ENCODE measurements around the gene SEMA5B. TPM values are rescaled to one million over a fixed set of nuclear protein-coding genes. Genes with fewer than 3 reads are reported as not detected.

The SEMA5B gene
- total RNA-seq, 1 donor from 2014 or later, result 61.1 TPM

- Mint-ChIP-seq H3K4me1 (ENCODE audit: low read depth, unreplicated experiment) (peaks cover 69% of the 10 kb centered on the region), H3K27ac (ENCODE audit: unreplicated experiment) (no peak overlapping the region), H3K36me3 (ENCODE audit: unreplicated experiment) (no peaks in the 10 kb centered on the region), H3K27me3 (ENCODE audit: unreplicated experiment) (peaks cover 23% of the 10 kb centered on the region), H3K9me3 (ENCODE audit: unreplicated experiment) (peaks cover 31% of the 10 kb centered on the region), H3K4me3 (ENCODE audit: unreplicated experiment) (no peak overlapping the region)
- no peak for TF ChIP-seq CTCF (IDR thresholded peaks at IDR 0.05; ENCODE audit: partially characterized antibody, unreplicated experiment)
- DNase-seq, result no peak
Measured at GRCh38 chr3:122985539-122985938, 42.0 kb downstream of the SEMA5B start.

- H3K27me3 Mint-ChIP-seq (ENCODE audit: unreplicated experiment), result peaks cover 23% of the 10 kb centered on the region
- peaks cover 68% of the 10 kb centered on the region for H3K4me1 Mint-ChIP-seq (ENCODE audit: low read depth, unreplicated experiment)
- peaks cover 31% of the 10 kb centered on the region for H3K9me3 Mint-ChIP-seq (ENCODE audit: unreplicated experiment)
- H3K4me3 Mint-ChIP-seq (ENCODE audit: unreplicated experiment), result peak overlapping the region; percentile 49
- H3K36me3 Mint-ChIP-seq (ENCODE audit: unreplicated experiment), result no peaks in the 10 kb centered on the region
- no peak for DNase-seq
- no peak for TF ChIP-seq CTCF (IDR thresholded peaks at IDR 0.05; ENCODE audit: partially characterized antibody, unreplicated experiment)
- no peak overlapping the region for H3K27ac Mint-ChIP-seq (ENCODE audit: unreplicated experiment)
Measured at GRCh38 chr3:122984650-122985049, 42.9 kb downstream of the SEMA5B start.

- H3K4me1 Mint-ChIP-seq (ENCODE audit: low read depth, unreplicated experiment), result peaks cover 63% of the 10 kb centered on the region
- peaks cover 22% of the 10 kb centered on the region for H3K27me3 Mint-ChIP-seq (ENCODE audit: unreplicated experiment)
- TF ChIP-seq CTCF (IDR thresholded peaks at IDR 0.05; ENCODE audit: partially characterized antibody, unreplicated experiment), result no peak
- DNase-seq, result no peak
- no peak overlapping the region for H3K27ac Mint-ChIP-seq (ENCODE audit: unreplicated experiment)
- H3K4me3 Mint-ChIP-seq (ENCODE audit: unreplicated experiment), result no peak overlapping the region
- H3K36me3 Mint-ChIP-seq (ENCODE audit: unreplicated experiment), result no peaks in the 10 kb centered on the region
- H3K9me3 Mint-ChIP-seq (ENCODE audit: unreplicated experiment), result peaks cover 29% of the 10 kb centered on the region
Measured at GRCh38 chr3:122984007-122984406, 43.6 kb downstream of the SEMA5B start.

- no peak for TF ChIP-seq CTCF (IDR thresholded peaks at IDR 0.05; ENCODE audit: partially characterized antibody, unreplicated experiment)
- H3K9me3 Mint-ChIP-seq (ENCODE audit: unreplicated experiment), result peaks cover 18% of the 10 kb centered on the region
- no peaks in the 10 kb centered on the region for H3K36me3 Mint-ChIP-seq (ENCODE audit: unreplicated experiment)
- DNase-seq, result peak; percentile 56
- H3K4me1 Mint-ChIP-seq (ENCODE audit: low read depth, unreplicated experiment), result peaks cover 57% of the 10 kb centered on the region
- peak overlapping the region; percentile 82 for H3K4me3 Mint-ChIP-seq (ENCODE audit: unreplicated experiment)
- H3K27ac Mint-ChIP-seq (ENCODE audit: unreplicated experiment), result peak overlapping the region; percentile 56
- peaks cover 8% of the 10 kb centered on the region for H3K27me3 Mint-ChIP-seq (ENCODE audit: unreplicated experiment)
Measured at GRCh38 chr3:122982216-122983185, 45.1 kb downstream of the SEMA5B start.

- Mint-ChIP-seq H3K4me1 (ENCODE audit: low read depth, unreplicated experiment) (peaks cover 50% of the 10 kb centered on the region), H3K9me3 (ENCODE audit: unreplicated experiment) (peaks cover 16% of the 10 kb centered on the region), H3K27ac (ENCODE audit: unreplicated experiment) (no peak overlapping the region), H3K27me3 (ENCODE audit: unreplicated experiment) (peaks cover 11% of the 10 kb centered on the region), H3K36me3 (ENCODE audit: unreplicated experiment) (no peaks in the 10 kb centered on the region), H3K4me3 (ENCODE audit: unreplicated experiment) (no peak overlapping the region)
- DNase-seq, result no peak
- no peak for TF ChIP-seq CTCF (IDR thresholded peaks at IDR 0.05; ENCODE audit: partially characterized antibody, unreplicated experiment)
Measured at GRCh38 chr3:122979211-122979610, 48.4 kb downstream of the SEMA5B start.

Data from glutamatergic neuron (in vitro differentiated cells).